ENCODE results near the gene SYT8.

DNA sequence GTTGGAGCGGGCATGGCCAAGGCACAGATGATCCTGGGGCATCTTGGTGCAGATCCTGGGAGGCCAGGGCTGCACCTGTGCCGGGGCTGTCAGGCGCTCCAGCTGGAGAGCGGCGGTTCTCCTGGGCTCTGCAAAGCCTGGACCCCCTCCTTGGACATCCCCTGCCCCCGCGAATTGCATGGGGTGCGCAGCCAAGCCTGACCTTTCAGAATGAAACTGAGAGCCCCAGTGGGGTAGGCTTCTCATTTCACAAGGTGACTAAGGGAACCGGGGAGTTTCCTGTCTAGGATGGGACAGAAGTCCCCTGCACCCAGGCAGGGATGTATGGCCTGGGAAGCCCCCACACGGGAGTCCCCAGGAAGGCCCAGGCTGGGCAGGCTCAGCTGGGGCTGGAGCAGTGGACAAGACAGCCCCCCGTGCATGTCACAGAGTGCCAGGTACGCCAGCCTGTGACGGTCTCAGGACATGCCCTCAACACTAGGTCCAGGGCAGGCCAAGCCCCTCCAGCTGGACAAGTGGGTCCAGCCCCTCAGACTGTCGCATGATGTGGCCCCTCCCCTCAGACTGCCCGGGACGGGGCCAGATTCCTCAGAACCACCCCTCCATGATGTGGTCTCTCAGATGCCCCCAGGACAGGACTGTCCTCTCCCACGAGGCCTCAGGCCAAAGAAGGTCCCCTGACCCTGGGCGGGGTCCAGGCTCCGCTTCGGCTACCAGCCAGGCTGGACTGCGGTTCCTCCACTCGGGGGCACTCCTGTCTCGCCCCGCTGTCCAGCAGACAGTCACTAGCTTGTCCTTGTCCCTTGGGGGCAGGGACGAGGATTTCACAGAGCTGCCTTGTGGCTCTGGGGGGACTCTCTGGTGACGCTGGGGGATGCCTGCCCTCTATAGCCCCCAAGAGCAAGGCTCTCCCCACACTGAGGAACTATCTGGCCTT, 20.4 kb downstream of the SYT8 start:
- TF ChIP-seq, protein P1, sequence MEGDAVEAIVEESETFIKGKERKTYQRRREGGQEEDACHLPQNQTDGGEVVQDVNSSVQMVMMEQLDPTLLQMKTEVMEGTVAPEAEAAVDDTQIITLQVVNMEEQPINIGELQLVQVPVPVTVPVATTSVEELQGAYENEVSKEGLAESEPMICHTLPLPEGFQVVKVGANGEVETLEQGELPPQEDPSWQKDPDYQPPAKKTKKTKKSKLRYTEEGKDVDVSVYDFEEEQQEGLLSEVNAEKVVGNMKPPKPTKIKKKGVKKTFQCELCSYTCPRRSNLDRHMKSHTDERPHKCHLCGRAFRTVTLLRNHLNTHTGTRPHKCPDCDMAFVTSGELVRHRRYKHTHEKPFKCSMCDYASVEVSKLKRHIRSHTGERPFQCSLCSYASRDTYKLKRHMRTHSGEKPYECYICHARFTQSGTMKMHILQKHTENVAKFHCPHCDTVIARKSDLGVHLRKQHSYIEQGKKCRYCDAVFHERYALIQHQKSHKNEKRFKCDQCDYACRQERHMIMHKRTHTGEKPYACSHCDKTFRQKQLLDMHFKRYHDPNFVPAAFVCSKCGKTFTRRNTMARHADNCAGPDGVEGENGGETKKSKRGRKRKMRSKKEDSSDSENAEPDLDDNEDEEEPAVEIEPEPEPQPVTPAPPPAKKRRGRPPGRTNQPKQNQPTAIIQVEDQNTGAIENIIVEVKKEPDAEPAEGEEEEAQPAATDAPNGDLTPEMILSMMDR (conservative IDR thresholded peaks at IDR 0.05; ENCODE audit: low read depth in 2 of 2): peak in 1 of 2 experiments; percentile 29; a peak in 2 of 4 replicates
- TF ChIP-seq EZH2 (IDR thresholded peaks at IDR 0.05; ENCODE audit: low read depth, unreplicated experiment) (no peak), POLR2AphosphoS5 (IDR thresholded peaks at IDR 0.05; ENCODE audit: low read depth) (no peak)

Data from GM23338 (cell line).